Superior temporal gyrus (tissue), 1 donor: ENCODE data around the gene ELL.

ENCODE experiments used
- DNase-seq: peaks from one replicate; pipeline ENCODE4 v3.0.0-alpha.2; 2016; ENCODE audit errors: extremely low spot score

The ELL gene

DNA sequence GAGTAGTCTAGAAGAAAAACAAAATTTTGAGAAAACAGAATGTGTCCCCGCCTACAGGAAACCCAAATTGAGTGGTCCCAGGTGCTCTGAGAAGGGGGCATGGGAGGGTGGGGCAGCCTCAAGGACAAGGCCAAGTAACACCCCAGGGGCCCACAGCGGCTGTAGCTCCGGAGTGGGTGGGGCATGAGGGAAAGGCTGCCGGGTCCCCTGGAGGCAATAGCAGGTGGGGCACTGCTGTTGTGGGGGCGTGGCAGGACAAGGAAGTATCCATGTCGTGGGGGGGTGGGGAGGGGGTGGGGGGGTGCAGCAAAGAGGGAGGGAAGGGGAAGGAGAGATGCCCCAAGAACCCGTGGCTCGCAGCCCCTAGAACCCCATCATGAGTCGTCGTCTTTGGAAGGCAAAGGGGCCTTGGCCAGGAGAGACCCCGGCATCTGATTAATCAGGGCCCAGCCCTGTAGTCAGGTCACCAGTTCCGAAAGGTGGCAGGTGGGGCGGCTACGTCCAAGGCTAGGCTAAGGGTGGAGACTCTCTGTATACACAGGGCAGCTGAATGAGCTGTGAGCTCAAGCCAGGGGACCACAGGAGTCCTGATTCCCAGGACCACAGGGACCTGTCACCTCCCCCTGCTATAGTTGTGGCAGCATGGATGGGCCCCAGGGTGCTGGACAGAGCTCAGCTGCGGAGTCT, 76.5 kb downstream of the ELL start:
- DNase-seq: no peak

DNA sequence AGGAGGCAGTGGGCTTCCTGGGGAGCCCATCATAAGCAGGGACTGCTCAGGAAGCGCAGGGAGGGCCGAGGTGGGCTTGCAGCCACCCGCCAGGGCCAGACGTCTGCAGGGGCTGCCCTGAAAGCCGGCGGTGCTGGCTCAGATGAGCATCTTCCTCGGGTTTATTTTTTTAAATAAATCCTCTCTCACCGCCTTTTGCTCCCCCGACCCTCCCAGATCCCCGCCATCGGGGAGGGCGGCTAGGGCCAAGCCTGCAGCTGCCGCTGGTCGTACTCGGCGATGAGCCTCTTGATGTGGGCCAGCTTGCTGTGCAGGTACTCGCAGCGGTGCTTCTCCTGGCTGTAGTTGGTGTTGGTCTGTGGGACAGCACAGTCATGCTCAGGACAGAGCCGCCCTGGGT, 77.4 kb downstream of the ELL start:
- DNase-seq: no peak

DNA sequence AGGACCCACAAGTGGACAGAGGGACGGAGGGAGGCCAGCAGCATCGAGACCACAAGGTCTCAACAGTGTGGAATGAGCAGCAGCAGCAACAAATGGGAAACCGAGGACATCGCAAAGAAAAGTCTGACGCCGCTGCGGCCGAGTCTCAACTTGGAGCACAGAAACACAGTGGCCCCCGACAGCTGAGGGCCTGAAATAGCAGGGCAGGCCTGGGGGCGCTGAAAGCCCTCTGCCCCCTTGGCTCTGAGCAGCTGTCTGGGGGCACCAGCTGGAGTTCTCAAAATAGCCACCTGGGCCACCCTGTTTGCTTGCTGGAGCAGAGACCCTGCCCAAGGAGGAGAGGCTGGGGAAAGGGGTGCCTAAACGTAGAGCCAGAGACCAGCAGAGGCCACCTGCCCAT, 78.0 kb downstream of the ELL start:
- DNase-seq: no peak

DNA sequence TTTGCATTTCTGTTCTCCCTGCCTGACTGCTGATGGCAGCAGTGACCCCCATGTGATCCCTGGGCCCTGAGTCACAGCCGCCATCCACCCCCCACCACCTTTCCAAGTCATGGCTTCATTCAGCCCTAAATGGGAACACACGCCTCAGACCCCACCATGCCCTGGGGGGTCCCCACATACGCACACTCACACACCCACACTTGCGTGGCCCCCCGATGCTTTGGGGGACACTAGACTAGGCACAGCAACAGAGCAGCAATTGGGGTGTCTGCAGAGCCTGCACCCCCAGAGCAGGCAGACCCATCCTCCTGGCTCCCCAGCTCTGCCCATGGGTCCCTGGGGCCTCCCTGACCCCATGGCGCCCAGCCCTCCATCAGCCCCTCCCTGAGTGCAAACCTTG, 78.5 kb downstream of the ELL start:
- DNase-seq: no peak

DNA sequence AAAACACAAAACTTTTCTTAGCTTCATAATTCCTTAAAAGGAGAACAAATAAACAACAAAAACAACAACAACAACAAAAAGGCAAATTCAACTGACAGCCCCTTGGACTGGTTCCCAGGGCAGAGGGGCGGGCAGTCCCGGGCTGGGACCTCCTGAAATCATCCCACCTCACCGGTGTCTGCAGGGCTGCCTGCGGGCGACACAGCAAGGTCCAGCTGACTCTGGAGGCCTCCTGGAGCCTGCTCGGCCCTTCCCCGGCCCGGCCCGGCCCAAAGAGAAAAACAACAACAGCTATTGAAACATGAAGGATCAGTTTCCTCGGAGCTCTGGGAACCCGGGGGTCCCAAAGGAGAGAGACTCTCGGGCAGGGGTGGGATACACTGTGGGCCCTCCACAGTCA, 78.9 kb downstream of the ELL start:
- no peak for DNase-seq

DNA sequence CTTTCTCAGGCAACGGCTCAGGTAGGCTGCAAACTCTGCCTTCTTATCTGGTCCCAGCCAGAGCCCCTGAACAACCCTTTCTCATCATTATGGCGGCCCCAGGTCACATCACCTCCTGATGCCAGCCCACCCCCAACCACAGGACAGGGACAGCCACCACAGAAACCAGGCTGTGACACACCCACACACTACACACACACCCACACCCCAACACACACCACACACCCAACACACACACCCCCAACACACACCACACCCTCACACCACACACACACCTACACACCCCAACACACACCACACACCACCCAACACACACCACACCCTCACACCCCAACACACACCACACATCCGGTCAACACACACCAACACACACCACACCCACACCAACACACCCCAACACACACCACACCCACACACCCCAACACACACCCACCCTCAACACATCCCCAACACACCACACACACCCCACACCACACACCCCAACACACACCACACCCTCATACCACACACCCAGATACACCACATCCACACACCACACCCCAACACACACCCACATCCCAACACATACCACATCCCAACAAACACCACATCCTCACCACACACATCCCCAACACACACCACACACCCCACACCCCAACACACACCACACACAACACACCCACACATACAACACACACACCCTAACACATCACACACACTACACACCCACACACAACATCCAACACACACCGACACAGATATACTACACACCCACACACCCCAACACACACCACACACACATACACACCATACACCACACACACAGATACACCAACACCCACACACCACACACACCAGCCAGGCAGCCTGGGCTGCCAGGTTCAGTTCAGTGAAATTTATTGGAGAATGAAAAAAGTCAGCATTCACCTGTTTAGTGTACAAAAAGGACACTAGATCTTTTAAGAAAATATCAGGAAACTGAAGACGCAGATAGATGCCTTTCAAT, 79.8 kb downstream of the ELL start:
- no peak for DNase-seq

DNA sequence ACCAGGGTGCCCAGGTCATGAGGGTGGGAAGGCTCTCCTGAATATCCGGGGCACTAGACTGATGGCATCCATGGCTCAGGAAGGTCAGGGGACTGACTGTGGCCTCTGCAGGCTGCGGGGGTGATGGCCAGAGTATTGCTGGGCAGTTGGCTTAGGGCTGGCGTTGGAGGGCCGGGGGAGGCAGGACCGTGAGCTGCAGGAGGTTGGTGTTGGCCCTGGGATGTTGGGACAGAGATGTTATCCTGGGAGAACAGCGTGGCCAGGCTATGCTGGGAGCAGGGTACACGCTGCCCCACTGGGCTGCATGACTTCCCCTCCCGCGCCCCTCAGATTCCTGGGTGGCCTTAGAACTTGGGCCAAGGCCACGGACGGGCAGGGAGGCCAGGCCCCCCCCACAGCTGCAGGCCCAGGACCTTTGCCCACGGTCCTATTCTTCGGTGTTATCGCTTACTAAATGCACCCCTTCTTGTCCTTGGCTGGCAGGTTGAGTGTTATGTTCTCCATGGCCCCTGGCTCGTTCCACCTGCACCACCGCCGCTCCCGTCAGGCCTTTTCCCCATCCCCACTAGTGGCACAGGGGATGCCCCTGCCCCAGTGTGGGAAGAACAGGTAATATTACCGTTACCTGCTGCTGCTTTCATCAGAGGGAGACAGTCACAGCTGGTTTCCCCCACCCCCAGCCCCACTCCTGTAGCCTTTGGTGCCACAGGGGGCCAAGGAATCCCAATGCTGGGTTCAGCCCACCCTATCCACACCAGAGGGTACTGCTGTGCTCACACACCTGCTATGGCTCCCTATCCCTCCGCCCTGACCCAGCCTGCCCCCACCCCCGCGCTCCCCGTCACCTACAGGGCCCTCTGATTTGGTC, 80.7 kb downstream of the ELL start:
- DNase-seq: no peak

DNA sequence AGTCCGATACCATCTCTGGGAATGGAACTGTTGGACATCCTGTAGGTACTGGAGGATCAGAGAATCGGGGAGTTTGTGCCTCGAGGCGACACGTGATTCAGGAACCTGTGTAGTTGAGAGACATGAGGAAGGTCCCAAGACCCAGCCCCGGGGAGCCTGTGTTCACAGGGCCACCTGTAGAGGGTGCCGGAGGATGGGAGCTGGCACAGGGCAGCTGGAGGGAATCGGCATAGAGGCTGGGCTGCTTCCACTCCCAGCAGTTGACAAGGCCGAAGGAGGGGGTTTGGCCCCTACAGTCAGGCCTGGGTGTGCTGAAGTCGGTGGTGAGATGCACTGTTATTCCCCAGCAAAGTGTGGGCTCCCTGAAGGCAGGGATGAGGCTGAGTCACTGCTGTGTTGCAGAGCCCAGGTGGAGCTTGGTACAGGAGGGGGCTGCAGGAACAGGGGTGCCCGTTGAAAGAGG, 81.4 kb downstream of the ELL start:
- DNase-seq: no peak

DNA sequence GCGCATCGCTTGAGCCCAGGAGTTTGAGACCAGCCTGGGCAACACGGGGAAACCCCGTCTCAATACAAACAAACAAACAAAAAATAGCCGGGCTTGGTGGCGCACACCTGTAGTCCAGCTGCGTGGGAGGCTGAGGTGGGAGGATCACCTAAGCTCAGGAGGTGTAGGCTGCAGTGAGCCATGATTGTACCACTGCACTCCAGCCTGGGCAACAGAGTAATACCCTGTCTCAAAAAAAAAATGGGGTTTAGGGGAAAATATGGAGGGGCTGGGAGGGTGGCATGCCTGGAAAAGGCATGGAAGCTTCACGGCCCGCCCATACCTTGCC, 82.0 kb downstream of the ELL start:
- DNase-seq: no peak

DNA sequence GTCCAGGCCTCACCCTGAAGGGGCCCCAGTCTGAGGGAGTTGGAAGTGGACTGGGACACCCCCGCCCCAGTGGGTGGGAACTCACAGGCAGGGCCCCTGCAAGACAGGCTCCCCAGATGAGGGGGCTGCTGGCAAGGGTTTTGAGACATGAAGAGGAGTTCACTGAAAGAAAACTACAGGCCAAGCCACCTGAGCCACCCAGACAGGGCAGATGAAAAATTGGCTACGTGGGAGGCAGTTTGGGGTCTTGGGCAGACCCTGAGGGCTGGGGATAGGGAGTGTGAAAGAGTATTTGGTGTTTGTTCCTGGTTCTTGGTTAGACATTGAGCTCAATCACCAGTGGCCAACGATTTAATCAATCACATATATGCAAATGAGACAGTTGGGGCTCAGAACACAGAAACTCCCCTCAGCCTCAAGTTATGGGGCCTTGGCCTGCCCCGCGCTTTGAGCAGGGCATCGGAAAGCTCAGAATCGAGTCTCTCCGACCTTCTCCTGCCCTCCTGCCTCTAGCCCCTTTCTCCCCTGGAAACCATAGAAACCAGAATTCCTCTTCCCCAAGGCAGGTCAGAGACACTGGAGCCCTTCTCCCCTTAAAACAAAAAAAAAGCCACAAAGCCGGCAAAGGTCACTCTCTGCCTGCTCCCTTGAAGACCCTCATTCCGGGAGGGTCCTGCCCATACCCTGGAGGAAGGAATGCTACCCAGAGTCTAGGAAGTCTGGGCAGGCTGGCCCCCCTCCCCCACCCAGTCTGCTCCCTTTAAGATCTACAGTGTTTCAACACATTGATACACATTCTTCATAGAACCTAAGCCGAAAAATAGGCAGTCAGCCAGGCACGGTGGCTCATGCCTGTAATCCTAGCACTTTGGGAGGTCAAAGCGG, 82.6 kb downstream of the ELL start:
- DNase-seq: no peak

DNA sequence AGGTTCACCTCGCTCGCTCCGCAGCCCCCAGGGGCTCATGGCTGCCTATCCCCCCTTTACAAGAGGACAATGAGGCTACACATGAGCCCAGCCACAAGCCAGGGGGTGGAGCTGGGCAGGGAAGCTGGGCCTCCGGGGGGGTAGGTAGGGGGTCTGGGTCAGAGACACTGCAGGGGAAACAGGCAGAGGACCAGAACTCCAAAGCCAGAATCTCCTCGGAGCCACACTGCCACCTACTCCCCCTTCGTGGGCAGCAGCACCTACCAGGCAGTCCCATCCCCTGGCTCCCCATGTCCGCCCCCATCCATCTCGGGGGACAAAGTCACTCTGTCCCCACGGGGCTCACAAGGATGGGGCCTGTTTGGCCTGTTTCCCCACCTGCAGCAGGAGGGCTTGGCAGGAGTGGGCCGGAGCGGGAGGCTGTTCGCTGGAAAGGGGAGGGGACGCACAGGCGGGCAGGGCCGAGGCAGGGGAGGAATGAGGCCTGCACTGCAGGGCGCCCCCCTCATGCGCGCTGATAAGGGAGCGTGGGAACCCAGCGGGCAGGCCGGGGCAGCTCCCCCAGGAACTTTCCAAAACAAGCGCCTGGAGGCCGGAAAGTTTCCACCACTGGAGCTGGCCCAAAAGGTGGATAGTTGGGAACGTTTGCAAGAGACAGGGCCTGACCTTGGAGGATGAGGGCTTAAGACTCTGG, 83.4 kb downstream of the ELL start:
- no peak for DNase-seq

DNA sequence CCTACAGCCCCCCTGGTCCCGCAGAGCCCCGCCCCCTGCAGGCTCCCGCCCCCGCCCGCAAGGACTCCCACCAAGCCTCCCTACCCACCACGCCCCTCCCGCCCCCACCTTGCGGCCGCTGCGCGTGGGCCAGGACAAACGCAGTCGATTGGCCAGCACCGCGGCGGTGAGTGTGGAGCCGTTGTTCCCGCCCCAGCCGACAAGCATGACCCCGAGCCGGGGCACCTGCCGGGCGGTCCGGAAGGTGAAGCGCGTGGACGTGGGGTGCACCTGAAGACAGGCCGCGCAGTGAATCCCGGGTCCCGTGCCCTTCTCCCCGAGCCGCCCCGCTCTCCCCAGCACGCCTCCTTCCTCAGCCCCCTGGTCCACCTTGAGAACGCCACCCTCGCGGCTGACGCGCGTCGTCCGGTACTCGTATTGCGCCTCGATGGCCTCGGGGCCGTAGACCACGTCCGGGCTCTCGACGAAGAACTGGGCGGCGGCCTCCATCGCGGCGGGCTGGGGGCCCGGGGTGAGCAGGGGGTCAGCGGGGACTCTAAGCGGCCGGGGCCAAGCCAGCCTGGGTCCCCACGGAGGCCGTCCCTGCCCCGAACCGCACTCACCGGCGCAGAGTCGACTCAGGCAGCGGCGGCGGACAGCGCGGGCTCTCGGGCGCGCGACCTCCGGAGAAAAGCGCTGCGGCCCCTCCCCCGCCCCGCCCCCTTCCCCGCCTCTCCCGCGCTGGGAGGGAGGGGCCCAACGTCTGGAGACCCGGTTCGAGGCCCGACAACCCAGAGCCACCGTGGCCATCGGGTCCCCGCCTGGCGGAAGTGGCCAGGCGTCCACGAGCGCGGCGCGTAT, 84.2 kb downstream of the ELL start, which contains the start of gene ISYNA1:
TSS of gene ISYNA1 (minus strand) at position 643 of the 840 bp plus-strand sequence. CDS start at position 489, 154 bp downstream.
- no peak for DNase-seq

DNA sequence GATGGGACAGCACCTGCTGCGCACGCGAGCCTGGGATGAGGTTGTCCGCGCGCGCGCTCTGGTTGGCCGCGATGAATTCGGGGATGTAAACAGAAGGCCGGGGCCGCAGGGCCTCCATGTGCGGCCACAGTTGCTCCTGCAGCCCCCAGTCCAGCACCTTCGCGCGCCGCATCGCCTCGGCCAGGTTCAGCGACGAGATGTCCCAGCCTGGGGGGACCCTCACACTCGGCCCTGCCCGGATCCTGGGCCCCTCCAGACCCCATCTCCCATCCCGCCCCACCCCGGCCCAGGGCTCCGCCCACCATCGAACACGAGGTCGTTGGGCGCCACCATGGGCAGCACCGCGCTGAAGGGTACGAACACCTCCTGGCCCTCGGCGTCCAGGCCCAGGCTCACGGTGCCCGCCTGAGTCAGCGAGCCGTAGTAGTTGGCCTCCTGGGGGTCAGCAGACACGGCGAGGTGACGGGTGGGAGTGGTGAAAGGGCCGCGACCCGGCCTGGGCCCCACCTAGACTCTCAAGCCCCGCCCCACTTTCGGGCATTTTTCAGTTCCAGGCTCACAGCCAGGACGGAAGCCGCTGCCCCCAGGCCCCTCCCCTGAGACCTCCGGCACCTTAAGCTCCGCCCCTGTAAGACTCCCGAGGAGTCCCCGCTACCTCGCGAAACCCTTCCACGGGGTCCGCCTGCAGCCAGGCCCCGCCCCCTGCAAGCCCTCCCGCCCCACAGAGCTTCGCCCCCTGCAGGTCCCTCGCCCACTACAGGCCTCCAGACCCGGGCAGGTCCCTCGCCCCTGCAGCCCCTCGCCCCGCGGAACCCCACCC, 85.0 kb downstream of the ELL start:
- no peak for DNase-seq

DNA sequence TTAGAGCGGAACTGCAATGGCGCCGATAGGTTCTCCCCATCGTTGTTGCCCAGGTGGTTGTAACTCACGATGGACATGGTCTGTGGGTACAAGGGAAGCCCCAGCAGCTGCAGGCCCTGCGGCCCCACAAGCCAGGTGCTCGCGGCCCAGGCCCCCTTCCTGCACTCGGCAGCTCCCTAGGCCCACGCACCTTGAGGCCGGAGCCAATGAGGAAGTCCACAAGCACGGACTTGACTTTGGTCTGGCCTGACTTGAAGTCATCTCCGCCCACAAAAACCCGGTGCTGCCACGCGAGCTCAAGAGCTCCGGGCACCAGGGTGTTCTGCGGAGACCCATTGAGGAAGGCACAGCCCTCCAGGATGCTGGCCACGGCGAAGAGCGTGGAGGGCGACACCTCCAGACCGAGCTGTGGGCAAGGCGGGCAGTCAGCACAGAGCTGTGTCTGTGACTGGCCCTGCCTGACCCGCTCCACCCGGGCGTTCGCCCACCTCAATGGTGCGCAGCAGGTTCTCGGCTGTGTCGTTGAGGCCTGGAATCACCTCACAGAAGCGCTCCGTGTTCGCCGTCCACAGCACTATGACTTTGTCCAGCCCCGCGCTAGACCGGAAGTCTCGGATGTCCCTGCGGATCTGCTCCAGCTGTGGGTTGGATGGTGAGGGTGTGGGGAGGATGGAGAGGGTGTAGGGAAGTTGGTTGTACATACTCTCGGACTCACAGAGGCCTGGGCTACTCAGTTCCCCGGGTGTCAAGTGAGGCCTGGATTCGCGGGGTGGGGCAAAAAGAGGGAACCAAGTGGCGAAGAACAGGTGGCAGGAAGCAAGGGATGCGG, 85.8 kb downstream of the ELL start:
- no peak for DNase-seq

DNA sequence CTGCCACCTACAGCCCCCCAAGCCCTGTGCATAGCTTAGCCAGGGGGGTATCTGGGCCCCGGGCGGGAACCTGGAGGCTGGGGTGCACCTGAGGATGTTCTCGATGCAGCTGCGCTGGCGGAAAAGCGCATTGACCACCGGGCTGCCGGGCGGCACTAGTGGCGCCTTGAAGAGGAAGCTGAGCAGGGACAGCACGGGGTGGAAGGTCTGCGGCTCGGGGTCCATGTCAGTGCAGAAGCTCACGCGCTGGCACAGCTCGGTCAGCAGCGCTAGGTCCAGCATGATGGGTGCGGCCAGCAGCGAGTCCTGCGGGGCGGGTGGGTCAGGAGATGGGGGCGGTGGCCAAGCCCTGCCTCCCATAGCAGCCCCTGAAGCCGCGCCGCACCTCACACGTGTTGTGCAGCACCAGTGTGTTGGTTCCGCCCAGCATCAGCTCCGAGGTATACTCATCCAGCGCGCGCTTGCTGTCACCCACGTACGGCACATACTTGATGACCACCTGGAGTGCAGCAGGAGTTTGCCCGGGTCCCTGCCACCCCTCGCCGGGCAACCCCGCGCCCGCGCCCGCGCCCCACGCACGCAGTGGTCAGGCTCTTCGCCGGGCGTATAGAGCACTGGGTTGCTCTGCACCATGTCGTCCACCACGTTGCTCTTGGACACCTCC, 86.6 kb downstream of the ELL start:
- DNase-seq: no peak

DNA sequence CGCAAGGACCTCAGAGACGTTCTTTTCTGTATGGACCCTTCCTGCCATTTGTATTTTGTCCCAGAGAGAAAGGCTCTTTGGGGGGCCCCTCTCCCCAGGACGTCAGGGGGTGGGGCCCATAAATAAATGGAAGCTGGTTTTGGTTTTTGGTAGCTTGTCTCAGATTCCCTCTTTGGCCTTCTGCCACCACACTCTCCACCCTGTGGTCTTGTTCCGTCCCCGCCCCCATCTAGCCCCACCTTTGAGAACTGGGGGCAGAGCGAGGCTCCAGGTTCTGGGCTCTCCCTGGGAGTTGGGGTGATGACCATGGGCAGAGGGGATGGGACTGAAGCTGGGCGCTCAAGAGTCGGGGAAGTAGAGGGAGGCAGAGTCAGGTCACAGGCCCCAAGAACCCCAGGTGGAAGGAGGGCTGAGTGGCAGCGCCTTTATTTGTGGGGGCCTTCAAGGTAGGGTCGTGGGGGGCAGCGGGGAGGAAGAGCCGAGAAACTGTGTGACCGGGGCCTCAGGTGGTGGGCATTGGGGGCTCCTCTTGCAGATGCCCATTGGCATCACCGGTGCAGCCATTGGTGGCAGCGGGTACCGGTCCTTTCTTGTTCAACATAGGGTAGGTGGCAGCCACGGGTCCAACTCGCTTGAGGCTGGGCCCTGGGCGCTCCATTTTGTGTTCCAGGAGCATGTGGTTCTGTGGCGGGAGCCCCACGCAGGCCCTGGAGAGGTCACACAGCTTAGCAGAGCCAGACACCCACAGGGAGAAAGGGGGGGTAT, 87.3 kb downstream of the ELL start:
- DNase-seq: no peak
